Stomach smooth muscle (tissue), 2 donors: ENCODE measurements around the gene SIVA1.

ENCODE experiments used
- H3K27ac ChIP-seq: one replicate; pipeline ENCODE4 v1.7.0; 2013; ENCODE audit warnings: mild to moderate bottlenecking, low read length, inconsistent platforms
- H3K27me3 ChIP-seq, 2 donors: one replicate each; pipeline ENCODE4 v1.7.0; 2013; ENCODE audit warnings: low read length in 2 of 2; ENCODE audit not compliant: insufficient read depth in 2 of 2, control insufficient read depth in 1 of 2
- H3K36me3 ChIP-seq, 2 donors: one replicate each; pipeline ENCODE4 v1.7.0; 2013; ENCODE audit warnings: low read length in 2 of 2; ENCODE audit not compliant: control insufficient read depth in 2 of 2, insufficient read depth in 2 of 2
- H3K4me1 ChIP-seq: one replicate; pipeline ENCODE4 v1.7.0; 2013; ENCODE audit warnings: low read length; ENCODE audit not compliant: control insufficient read depth, insufficient read depth
- H3K4me3 ChIP-seq, 2 donors: one replicate each; pipeline ENCODE4 v1.7.0; 2013; ENCODE audit warnings: low read length in 2 of 2
- H3K9ac ChIP-seq, 2 donors: one replicate each; pipeline ENCODE4 v1.7.0; 2013; ENCODE audit warnings: low read length in 2 of 2, mild to moderate bottlenecking in 1 of 2
- H3K9me3 ChIP-seq, 2 donors: one replicate each; pipeline ENCODE4 v1.7.0; 2013; ENCODE audit warnings: low read length in 2 of 2; ENCODE audit not compliant: control insufficient read depth in 2 of 2
- donor health status: healthy.
- donor health status: Pancreatic carcinoma.

SIVA1 gene

DNA sequence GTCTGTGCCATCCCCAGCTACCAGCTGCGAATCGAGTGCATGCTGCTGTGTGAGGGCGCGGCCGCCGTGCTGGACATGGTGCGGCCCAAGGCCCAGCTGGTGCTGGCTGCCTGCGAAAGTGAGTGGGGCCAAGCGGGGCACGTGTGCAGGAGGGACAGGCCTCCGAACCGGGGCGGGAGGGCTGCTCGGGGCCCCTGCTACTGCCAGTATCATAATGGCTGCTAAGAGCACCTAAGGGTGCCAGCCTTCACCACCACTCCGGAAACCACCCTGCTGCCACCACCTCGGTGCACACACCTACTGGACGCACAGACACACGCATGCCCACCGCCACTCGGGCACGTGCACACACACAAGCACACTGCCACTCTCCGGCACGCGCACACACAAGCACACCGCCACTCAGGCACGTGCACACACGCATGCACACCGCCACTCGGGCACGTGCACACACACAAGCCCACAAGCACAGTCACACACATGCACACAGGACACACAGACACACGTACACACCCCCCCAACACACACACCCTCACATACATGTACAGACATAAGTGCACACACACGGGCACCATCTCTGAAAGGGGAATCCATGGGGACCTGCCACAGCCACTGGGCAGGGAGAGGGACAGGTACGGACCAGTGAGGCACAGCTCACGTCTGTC is 42.7 kb upstream of the SIVA1 start:
- no peaks in the 10 kb centered on the region for H3K27me3 ChIP-seq
- H3K4me3 ChIP-seq: no peak overlapping the region
- no peak overlapping the region for H3K9ac ChIP-seq
- no peaks in the 10 kb centered on the region for H3K9me3 ChIP-seq
- peaks cover 12% of the 10 kb centered on the region for H3K4me1 ChIP-seq
- peaks cover 5 to 25% of the 10 kb centered on the region in 2 donors for H3K36me3 ChIP-seq
- no peak overlapping the region for H3K27ac ChIP-seq

DNA sequence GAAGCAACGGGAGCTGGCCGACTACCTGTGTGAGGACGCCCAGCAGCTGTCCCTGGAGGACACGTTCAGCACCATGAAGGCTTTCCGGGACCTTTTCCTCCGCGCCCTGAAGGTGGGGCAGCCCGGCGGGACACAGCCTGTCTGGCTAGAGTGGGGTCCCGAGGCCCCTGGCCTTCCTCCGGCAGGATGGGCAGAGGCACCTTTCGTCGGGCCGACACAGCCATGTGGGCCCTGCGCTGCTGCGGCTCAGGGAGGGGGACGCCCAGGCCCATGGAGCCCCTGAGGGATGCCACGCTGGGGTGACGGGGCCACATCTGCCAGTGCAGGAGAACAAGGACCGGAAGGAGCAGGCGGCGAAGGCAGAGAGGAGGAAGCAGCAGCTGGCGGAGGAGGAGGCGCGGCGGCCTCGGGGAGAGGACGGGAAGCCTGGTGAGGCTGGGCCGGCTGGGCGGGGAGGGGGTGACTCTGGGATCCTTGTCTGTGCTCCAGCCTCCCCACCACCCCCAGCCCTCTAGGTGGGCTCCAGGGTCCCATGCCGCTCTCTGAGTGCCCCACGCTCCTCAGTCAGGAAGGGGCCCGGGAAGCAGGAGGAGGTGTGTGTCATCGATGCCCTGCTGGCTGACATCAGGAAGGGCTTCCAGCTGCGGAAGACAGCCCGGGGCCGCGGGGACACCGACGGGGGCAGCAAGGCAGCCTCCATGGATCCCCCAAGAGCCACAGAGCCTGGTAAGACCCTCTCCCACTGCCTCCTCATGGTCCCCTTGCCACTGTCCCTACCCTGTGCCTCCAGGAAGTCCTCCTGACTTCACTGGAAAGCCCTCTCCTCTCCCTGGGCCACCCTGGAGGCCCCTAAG is 39.8 kb upstream of the SIVA1 start:
- no peak overlapping the region for H3K4me3 ChIP-seq

DNA sequence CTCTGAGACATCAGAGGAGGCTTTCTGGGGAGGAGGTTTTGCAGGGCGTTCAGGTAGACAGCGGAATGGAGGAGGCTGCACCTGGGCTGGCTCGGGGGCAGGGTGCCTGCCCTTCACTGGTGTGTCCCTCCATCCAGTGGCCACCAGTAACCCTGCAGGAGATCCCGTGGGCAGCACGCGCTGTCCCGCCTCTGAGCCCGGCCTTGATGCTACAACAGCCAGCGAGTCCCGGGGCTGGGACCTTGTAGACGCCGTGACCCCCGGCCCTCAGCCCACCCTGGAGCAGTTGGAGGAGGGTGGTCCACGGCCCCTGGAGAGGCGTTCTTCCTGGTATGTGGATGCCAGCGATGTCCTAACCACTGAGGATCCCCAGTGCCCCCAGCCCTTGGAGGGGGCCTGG is 38.9 kb upstream of the SIVA1 start:
- H3K27ac ChIP-seq: no peak overlapping the region
- no peak overlapping the region for H3K4me3 ChIP-seq
- H3K9ac ChIP-seq: no peak overlapping the region
- H3K27me3 ChIP-seq: no peaks in the 10 kb centered on the region
- peaks cover 2% of the 10 kb centered on the region for H3K4me1 ChIP-seq
- peaks cover 5 to 21% of the 10 kb centered on the region in 2 donors for H3K36me3 ChIP-seq
- no peaks in the 10 kb centered on the region for H3K9me3 ChIP-seq

More for the DNA sequence above, 39.8 kb upstream of the SIVA1 start:
- Histone ChIP-seq H3K4me1 (peaks cover 10% of the 10 kb centered on the region), H3K27ac (no peak overlapping the region), H3K36me3 (peaks cover 5 to 21% of the 10 kb centered on the region in 2 donors), H3K9ac (no peak overlapping the region), H3K9me3 (no peaks in the 10 kb centered on the region), H3K27me3 (no peaks in the 10 kb centered on the region)

DNA sequence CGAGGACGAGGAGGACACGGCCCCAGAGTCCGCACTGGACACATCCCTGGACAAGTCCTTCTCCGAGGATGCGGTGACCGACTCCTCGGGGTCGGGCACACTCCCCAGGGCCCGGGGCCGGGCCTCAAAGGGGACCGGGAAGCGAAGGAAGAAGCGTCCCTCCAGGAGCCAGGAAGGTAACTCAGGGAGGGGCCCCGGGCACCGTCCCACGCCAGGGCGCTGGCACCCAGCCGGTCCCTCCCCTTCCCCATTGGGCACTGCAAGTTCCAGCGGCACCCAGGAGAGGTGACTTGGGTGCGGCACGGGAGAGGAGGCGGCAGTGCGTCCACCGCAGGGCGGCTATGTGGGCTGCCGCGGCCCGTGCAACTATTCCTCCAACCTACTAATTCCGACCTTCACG is 38.3 kb upstream of the SIVA1 start:
- Histone ChIP-seq H3K27ac (no peak overlapping the region), H3K4me3 (no peak overlapping the region), H3K9me3 (no peaks in the 10 kb centered on the region), H3K36me3 (peaks cover 5 to 21% of the 10 kb centered on the region in 2 donors), H3K9ac (no peak overlapping the region), H3K4me1 (peaks cover 2% of the 10 kb centered on the region), H3K27me3 (no peaks in the 10 kb centered on the region)

DNA sequence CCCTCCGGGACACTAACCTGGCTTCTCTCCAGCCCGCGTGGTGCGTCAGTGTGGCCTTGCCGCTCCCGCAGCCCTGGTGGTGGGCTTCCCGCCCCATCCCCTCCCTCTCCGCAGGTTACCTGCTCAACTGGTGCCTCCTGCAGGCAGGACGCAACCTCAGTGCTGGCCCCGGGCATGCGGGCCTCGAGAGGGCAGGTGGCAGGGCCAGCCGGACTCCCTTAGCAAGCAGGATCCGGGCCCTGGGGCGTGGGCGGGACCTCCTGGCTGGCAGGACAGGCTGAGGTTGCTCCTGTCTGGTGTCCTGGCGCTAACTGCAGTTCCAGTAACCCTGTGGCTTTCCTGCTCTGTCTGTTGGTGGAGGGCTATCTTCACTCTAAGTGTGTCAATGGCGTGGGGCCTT is 37.5 kb upstream of the SIVA1 start:
- Histone ChIP-seq H3K9ac (no peak overlapping the region), H3K27ac (no peak overlapping the region), H3K27me3 (no peaks in the 10 kb centered on the region), H3K9me3 (no peaks in the 10 kb centered on the region), H3K36me3 (peaks cover 5 to 24% of the 10 kb centered on the region in 2 donors), H3K4me1 (peaks cover 2% of the 10 kb centered on the region), H3K4me3 (no peak overlapping the region)

DNA sequence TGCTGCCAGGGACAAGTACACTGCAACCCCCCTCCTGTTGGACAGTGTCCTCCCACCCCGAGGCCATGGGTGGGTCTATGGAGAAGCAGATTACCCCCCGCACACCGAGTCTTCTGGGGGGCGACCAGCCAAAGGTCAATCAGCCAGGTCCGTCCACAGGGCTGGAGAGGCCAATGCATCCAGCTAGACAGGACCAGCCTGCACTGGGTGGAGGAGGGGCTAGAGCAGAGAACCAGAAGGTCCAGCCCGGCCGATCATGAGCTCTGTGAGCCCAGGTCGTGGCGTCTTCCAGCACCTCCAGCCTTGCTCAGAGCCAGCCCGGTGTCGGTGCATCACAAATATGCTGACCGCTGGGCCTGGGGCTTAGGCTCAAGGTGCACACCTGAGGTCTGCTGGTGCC is 37.1 kb upstream of the SIVA1 start:
- H3K4me1 ChIP-seq: peaks cover 2% of the 10 kb centered on the region
- H3K9me3 ChIP-seq: no peaks in the 10 kb centered on the region
- H3K4me3 ChIP-seq: no peak overlapping the region
- no peaks in the 10 kb centered on the region for H3K27me3 ChIP-seq
- H3K9ac ChIP-seq: no peak overlapping the region
- no peak overlapping the region for H3K27ac ChIP-seq
- peaks cover 5 to 21% of the 10 kb centered on the region in 2 donors for H3K36me3 ChIP-seq

DNA sequence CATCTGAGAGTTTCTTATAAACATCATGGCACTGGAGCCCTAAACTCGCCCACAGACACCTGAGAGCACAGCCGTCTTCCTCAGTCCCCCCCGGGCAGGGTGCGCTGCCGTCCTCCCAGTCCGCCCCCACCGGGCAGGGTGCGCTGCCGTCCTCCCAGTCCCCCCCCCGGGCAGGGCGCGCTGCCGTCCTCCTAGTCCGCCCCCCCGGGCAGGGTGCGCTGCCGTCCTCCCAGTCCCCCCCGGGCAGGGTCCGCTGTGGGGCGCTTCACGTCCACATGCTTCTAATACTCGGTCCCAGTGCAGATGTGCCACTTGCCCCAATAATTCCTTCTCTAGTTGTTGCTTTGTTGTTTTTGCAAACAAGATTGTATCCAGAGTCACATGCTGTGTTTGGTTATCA is 35.8 kb upstream of the SIVA1 start:
- Histone ChIP-seq H3K9ac (no peak overlapping the region), H3K36me3 (peaks cover 5 to 15% of the 10 kb centered on the region in 2 donors), H3K27ac (no peak overlapping the region)

DNA sequence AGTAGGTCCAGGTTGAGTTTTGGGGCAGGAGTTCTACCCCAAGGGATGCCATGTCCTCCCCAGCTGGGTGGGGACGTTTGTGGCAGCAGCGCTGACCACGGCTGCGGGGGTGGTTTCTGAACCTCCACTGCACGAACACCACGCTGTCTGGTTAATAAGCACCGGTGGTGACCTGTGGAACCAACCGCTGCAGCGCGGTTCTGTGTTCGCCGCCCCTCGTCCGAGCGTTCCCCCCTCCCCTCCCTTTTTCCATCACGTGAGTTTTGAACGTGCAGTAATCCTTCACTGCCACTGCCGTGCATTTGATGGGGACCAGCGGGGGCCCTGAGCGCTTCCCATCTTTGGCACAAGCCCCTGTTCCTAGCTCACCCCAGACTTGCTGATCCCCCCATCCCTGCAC is 35.3 kb upstream of the SIVA1 start:
- Histone ChIP-seq H3K27me3 (no peaks in the 10 kb centered on the region), H3K27ac (no peak overlapping the region), H3K9ac (no peak overlapping the region), H3K9me3 (no peaks in the 10 kb centered on the region), H3K36me3 (peaks cover 5 to 14% of the 10 kb centered on the region in 2 donors), H3K4me3 (no peak overlapping the region), H3K4me1 (peaks cover 14% of the 10 kb centered on the region)

More for the DNA sequence above, 35.8 kb upstream of the SIVA1 start:
- no peaks in the 10 kb centered on the region for H3K9me3 ChIP-seq
- no peaks in the 10 kb centered on the region for H3K27me3 ChIP-seq
- H3K4me3 ChIP-seq: no peak overlapping the region
- peaks cover 9% of the 10 kb centered on the region for H3K4me1 ChIP-seq

DNA sequence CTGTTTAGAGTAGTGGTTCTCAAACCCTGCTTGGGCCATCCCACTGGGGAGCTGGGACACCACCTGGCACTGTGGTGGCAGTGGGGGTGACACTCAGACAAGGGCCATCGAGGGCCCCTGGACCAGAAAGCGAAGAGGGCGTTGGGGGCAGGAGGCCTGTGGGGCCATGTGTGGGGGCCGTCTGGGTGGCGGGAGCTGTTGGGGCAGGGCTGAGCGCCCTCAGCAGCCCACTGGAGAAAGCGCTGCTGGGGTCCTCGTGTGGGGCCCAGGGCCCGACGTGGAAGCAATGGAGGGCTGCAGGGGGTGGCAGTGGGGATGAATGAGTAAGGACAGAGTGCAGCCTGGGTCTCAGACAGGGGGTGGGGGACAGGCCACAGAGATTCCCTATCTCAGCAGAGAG is 34.8 kb upstream of the SIVA1 start:
- H3K4me1 ChIP-seq: peaks cover 17% of the 10 kb centered on the region
- H3K27ac ChIP-seq: no peak overlapping the region
- peaks cover 0 to under 1% of the 10 kb centered on the region in 2 donors for H3K27me3 ChIP-seq
- no peaks in the 10 kb centered on the region for H3K9me3 ChIP-seq
- H3K36me3 ChIP-seq: peaks cover 5 to 9% of the 10 kb centered on the region in 2 donors
- H3K9ac ChIP-seq: no peak overlapping the region
- H3K4me3 ChIP-seq: no peak overlapping the region

DNA sequence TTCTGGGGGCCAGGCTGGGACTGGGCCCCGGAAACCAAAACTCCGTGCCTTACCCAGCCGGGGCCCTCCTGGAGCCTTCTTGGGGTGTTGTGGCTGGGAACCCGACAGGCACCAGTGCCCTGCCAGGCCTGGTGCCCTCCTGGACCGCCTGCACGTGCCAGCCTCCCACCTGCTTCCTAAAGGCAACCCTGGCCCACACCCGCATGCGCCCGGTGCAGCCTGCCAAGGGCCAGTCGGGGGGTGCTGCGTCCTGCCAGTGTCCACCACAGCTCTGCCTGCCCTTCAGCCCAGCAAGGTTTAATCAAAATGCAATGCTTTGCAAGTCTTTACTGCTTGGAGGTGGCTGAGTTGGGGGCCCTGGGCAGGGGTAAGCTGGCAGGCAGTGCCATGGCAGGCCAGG is 34.1 kb upstream of the SIVA1 start:
- Histone ChIP-seq H3K9ac (no peak overlapping the region), H3K36me3 (peaks cover 0 to 7% of the 10 kb centered on the region in 2 donors), H3K27ac (no peak overlapping the region)

DNA sequence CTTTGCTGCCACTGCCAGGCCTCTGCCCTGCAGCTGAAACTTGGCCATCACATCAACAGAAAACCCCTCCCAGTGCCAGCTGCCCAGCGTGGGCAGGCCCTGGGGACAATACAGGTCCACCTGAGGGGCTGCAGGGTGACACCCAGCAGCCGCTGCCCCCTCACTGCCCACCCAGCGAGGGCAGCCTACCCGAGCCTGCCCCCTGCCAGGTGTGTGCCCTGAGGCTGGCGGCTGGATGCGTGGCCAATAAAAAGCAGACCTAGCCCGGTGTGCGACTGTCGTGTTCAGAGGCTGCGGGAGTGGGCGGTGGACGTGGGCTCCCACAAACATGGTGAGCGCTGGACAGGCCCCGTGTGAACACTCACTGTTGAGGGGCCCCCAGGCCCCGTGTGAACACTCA is 33.6 kb upstream of the SIVA1 start:
- Histone ChIP-seq H3K4me3 (no peak overlapping the region), H3K9me3 (no peaks in the 10 kb centered on the region), H3K9ac (no peak overlapping the region), H3K4me1 (peaks cover 22% of the 10 kb centered on the region), H3K27me3 (peaks cover 0 to 7% of the 10 kb centered on the region in 2 donors), H3K36me3 (peaks cover 0 to 6% of the 10 kb centered on the region in 2 donors), H3K27ac (no peak overlapping the region)

More for the DNA sequence above, 34.1 kb upstream of the SIVA1 start:
- H3K27me3 ChIP-seq: peaks cover 0 to 5% of the 10 kb centered on the region in 2 donors
- H3K9me3 ChIP-seq: no peaks in the 10 kb centered on the region
- no peak overlapping the region for H3K4me3 ChIP-seq
- H3K4me1 ChIP-seq: peaks cover 22% of the 10 kb centered on the region
